ENCODE data around the gene KIF3A.

KIF3A gene

DNA sequence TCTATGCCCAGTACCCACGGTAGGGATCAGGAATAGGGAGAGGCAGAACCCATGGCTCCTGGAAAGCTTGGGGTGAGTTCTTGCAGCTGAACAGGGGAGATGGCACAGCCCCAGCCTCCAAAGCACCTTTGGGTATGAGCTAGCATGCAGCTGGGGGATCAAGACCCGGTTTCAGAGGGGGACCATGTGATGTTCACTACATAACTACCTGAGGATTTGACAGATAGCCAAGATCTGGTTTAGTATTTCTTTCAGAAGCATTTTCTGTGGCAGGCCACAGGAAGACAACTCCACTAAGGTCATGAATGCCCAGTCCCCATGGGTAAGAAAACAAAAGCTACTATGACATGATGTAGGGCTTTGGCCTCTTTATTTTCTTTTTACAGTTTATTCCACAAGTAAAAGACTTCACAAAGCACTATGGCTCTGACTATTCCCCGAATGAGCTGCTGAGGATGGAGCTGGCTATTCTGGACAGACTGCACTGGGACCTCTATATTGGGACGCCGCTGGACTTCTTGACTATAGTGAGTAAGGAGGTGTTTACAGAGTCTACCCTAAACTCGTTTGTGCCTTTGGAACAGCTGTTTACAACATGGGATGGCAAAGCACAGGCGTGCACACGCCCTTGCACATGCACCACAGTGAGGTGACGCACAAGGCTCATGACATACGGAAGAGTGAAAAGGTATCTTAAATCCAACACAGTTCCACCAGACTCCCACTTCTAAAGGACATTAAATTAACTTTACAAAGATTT lies 13.3 kb upstream of the KIF3A start:
- TF ChIP-seq, protein P1, sequence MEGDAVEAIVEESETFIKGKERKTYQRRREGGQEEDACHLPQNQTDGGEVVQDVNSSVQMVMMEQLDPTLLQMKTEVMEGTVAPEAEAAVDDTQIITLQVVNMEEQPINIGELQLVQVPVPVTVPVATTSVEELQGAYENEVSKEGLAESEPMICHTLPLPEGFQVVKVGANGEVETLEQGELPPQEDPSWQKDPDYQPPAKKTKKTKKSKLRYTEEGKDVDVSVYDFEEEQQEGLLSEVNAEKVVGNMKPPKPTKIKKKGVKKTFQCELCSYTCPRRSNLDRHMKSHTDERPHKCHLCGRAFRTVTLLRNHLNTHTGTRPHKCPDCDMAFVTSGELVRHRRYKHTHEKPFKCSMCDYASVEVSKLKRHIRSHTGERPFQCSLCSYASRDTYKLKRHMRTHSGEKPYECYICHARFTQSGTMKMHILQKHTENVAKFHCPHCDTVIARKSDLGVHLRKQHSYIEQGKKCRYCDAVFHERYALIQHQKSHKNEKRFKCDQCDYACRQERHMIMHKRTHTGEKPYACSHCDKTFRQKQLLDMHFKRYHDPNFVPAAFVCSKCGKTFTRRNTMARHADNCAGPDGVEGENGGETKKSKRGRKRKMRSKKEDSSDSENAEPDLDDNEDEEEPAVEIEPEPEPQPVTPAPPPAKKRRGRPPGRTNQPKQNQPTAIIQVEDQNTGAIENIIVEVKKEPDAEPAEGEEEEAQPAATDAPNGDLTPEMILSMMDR (conservative IDR thresholded peaks at IDR 0.05; ENCODE audit: low read depth, low read length) = no peak
- DNase-seq (ENCODE audit: low read depth) = no peak
- no peak overlapping the region for H3K4me3 ChIP-seq (ENCODE audit: low read depth, low read length)

GRCh38 chr5:132749506-132749905 lies 12.2 kb upstream of the KIF3A start:
- DNase-seq (ENCODE audit: low read depth) = no peak
- H3K4me3 ChIP-seq (ENCODE audit: low read depth, low read length) = no peak overlapping the region
- TF ChIP-seq, protein P1 (conservative IDR thresholded peaks at IDR 0.05; ENCODE audit: low read depth, low read length) = no peak

DNA sequence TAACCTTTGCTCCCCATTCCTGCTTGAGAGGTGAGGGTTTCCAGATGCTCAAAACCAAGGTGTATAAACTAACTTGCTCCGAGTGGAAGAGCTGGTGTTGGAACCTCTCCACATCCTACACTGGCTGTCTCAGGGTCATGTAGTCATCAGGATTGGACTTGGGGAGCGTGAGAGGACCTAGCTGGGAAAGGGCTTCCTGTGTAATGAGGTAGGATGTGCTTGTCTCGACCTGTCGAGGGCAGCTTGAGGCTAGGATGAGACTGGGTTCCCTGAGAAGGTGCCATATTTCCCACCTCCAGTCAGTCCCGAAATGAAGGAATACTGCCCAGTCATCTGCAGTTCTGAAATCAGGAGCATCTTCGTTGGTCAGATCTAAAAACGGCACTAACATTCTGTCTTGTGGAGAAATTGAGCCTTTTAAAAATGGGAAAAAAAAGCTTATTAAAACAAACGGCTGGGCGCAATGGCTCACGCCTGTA lies 11.2 kb upstream of the KIF3A start:
- H3K4me3 ChIP-seq (ENCODE audit: low read depth, low read length) = no peak overlapping the region
- no peak for DNase-seq (ENCODE audit: low read depth)
- TF ChIP-seq, protein P1 (conservative IDR thresholded peaks at IDR 0.05; ENCODE audit: low read depth, low read length) = no peak

DNA sequence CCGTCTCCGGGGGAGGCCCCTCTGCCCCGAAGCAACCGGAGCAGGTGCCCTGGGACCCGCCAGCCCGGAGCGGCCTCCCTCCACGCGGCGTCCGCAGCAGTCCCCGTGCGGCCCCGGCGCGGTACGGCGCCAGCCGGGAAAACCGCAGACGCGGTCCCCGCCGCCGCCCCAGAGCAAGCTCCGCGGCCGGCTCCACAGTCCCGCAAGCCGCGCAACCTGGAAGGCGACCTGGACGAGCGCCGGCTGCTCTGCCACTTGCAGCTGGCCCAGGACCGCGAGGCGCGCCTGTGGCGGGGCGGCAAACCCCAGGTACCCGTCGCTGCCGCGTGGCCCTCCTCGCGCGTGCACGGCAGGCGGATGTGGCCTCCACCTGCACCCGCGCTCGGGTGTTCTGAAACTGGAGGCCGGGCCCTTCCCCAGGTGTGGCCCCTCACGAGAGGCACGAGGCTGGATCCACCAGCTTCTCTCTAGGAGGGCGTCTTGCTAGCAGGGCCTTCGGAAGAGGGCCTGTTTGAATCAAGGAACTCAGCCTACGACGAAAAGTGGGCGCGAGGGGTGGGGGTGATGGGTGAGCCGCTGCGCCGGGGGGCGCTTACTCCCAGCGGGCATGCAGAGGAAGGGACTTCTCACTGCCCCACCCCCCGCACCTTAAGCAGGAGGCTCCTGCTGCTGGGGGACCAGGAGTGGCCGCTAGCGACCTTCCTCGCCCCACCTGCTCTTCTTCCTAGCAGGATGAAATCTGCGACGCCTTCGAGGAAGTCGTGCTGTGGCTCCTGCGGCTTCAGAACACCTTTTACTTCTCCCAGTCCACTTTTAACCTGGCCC lies 10.5 kb upstream of the KIF3A start:
- H3K4me3 ChIP-seq (ENCODE audit: low read depth, low read length) = peak overlapping the region; percentile 41
- no peak for DNase-seq (ENCODE audit: low read depth)
- TF ChIP-seq, protein P1 (conservative IDR thresholded peaks at IDR 0.05; ENCODE audit: low read depth, low read length) = no peak

GRCh38 chr5:132746954-132747615 lies 9.7 kb upstream of the KIF3A start, which contains the start of gene CCNI2:
Gene CCNI2 (plus strand): TSS chr5:132747426. CDS start chr5:132747496, 70 bp downstream.
- peak within 1 kb of the TSS; percentile 41 for H3K4me3 ChIP-seq (ENCODE audit: low read depth, low read length)
- TF ChIP-seq, protein P1 (conservative IDR thresholded peaks at IDR 0.05; ENCODE audit: low read depth, low read length) = peak; percentile 51
- peak; percentile 42 for DNase-seq (ENCODE audit: low read depth)

- DNase-seq (ENCODE audit: low read depth) = no peak
- TF ChIP-seq, protein P1 (conservative IDR thresholded peaks at IDR 0.05; ENCODE audit: low read depth, low read length) = no peak
- no peak overlapping the region for H3K4me3 ChIP-seq (ENCODE audit: low read depth, low read length)
Measured at GRCh38 chr5:132746592-132746953, 9.2 kb upstream of the KIF3A start.
